ENCODE measurements around the gene ERN1. TPM values are rescaled to one million over a fixed set of nuclear protein-coding genes. Genes with fewer than 3 reads are reported as not detected.
"Not testable (repeated sequence)": the region's sequence is repeated elsewhere in the genome, so short reads cannot be mapped to it uniquely, and the experiment has no call there.

The ERN1 gene
- total RNA-seq (2021) (6.7 and 8.0 TPM in 2 replicates), Bru-seq, nascent RNA (percentile 51 among the genes with signal in this experiment), BruChase-seq, experiment 1, labeled RNA remaining after a 2-hour chase (percentile 50 among the genes with signal in this experiment), BruChase-seq, experiment 2, labeled RNA remaining after a 6-hour chase (percentile 51 among the genes with signal in this experiment)
- long read RNA-seq, partial matches to known transcripts: 0 of 3 reads
- long read RNA-seq, other reads (novel, unspliced or antisense): 1 of 3 reads

DNA sequence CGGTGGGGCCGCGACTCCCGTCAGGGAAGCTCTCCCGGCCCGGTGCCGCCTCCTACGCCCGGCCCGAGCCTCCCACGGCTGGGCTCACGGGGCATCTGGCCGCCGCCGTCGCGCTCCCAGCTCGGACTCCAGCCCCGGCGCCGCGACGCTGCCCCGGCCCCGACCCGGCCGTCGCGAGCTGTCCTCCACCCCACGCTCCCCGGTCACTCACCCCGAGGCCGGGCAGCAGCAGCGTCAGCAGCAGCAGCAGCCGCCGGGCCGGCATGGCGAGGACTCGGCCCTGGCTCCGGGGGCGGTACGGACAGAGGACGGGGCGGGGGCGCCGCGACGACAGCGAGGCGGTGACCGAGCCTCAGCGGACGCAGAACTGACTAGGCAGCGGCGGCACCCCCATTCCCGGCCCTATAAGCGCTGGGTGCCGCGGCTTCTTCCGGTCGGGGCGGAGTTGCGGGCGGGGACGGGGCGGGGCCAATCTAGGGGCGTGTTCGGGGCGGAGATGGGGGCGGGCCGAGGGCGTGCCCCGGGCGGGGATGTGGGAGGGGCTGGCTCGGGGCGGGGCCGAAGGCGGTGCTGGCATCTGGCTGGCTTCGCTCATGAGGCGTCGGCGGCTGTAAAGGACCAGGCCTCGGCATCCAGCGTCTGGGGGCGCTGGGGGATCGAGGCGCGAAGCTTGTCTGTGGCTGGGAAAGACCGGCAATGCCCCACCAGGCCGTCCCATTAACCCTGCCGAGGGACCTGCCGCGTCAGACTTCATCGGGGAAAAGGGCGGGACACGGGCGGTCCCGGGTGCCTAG lies at the start of gene ERN1:
Gene ERN1, minus strand, starts transcription at position 380 of the 794 bp plus-strand sequence. Its CDS starts 115 bp downstream, at position 265.
- ChIA-PET CTCF (interaction anchor here (0.6 kb wide), 1 partner anchor 26 kb away, joined by 8 read pairs; no protein-coding TSS in a partner anchor), POLR2A (ENCODE audit: low non-redundant PET) (interaction anchor here (0.5 kb wide), 1 partner anchor 16 kb away, joined by 4 read pairs; no protein-coding TSS in a partner anchor)
- intact Hi-C loops (cut with micrococcal nuclease; ENCODE audit: unreplicated experiment): loop anchor here (5.0 kb wide), 1 partner anchor 213 kb away; the partner anchor contains the start of gene GH1

DNA sequence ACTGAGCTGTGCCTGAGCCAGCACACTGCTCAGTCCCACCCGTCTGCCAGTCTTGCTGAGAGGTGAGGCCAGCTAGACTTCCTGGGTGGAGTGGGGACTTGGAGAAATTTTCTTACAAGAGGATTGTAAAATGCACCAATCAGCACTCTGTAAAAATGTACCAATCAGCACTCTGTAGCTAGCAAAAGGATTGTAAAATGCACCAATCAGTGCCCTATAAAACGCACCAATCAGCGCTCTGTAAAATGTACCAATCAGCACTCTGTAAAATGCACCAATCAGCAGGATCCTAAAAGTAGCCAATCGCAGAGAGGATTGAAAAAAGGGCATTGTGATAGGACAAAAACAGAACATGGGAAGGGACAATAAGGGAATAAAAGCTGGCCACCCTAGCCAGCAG lies 49.1 kb upstream of the ERN1 start:
- intact Hi-C loops (cut with micrococcal nuclease; ENCODE audit: unreplicated experiment); H3K36me3 ChIP-seq (ENCODE audit: insufficient read depth, low read length, poor library complexity, severe bottlenecking); DNase-seq (ENCODE audit: low spot score); BruUV-seq (replicated peaks); CTCF ChIA-PET; H3K9me3 ChIP-seq (ENCODE audit: low read depth, low read length, poor library complexity, severe bottlenecking); H3K27ac ChIP-seq (ENCODE audit: low read depth, low read length, poor library complexity, severe bottlenecking); H3K4me1 ChIP-seq (ENCODE audit: insufficient read depth, low read length, poor library complexity, severe bottlenecking); H3K4me3 ChIP-seq (ENCODE audit: low read depth, low read length, poor library complexity, severe bottlenecking); H3K27me3 ChIP-seq (replicated peaks; ENCODE audit: insufficient read depth, low read depth, low read length, poor library complexity): not testable (repeated sequence)
- POLR2A ChIA-PET (ENCODE audit: low non-redundant PET): interaction anchor here (0.5 kb wide), 1 partner anchor 34 kb away, joined by 7 read pairs; no protein-coding TSS in a partner anchor

More for the DNA sequence above, at the start of gene ERN1:
- Histone ChIP-seq H3K36me3 (ENCODE audit: insufficient read depth, low read length, poor library complexity, severe bottlenecking) (no peaks in the 10 kb centered on the region), H3K9me3 (ENCODE audit: low read depth, low read length, poor library complexity, severe bottlenecking) (no peaks in the 10 kb centered on the region), H3K4me1 (ENCODE audit: insufficient read depth, low read length, poor library complexity, severe bottlenecking) (peaks cover 14% of the 10 kb centered on the region), H3K4me3 (ENCODE audit: low read depth, low read length, poor library complexity, severe bottlenecking) (peak within 1 kb of the TSS; percentile 91), H3K27ac (ENCODE audit: low read depth, low read length, poor library complexity, severe bottlenecking) (peak within 1 kb of the TSS; percentile 70), H3K27me3 (replicated peaks; ENCODE audit: insufficient read depth, low read depth, low read length, poor library complexity) (no peaks in the 10 kb centered on the region)
- TF ChIP-seq EZH2 (IDR thresholded peaks at IDR 0.05; ENCODE audit: borderline replicate concordance, low read depth, low read length, poor library complexity, severe bottlenecking): no peak
- TF ChIP-seq, protein P1, sequence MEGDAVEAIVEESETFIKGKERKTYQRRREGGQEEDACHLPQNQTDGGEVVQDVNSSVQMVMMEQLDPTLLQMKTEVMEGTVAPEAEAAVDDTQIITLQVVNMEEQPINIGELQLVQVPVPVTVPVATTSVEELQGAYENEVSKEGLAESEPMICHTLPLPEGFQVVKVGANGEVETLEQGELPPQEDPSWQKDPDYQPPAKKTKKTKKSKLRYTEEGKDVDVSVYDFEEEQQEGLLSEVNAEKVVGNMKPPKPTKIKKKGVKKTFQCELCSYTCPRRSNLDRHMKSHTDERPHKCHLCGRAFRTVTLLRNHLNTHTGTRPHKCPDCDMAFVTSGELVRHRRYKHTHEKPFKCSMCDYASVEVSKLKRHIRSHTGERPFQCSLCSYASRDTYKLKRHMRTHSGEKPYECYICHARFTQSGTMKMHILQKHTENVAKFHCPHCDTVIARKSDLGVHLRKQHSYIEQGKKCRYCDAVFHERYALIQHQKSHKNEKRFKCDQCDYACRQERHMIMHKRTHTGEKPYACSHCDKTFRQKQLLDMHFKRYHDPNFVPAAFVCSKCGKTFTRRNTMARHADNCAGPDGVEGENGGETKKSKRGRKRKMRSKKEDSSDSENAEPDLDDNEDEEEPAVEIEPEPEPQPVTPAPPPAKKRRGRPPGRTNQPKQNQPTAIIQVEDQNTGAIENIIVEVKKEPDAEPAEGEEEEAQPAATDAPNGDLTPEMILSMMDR (conservative IDR thresholded peaks at IDR 0.05; ENCODE audit: low read depth, low read length): no peak
- no TSS peak for BruUV-seq (replicated peaks)
- DNase-seq (ENCODE audit: low spot score): peak; percentile 84

DNA sequence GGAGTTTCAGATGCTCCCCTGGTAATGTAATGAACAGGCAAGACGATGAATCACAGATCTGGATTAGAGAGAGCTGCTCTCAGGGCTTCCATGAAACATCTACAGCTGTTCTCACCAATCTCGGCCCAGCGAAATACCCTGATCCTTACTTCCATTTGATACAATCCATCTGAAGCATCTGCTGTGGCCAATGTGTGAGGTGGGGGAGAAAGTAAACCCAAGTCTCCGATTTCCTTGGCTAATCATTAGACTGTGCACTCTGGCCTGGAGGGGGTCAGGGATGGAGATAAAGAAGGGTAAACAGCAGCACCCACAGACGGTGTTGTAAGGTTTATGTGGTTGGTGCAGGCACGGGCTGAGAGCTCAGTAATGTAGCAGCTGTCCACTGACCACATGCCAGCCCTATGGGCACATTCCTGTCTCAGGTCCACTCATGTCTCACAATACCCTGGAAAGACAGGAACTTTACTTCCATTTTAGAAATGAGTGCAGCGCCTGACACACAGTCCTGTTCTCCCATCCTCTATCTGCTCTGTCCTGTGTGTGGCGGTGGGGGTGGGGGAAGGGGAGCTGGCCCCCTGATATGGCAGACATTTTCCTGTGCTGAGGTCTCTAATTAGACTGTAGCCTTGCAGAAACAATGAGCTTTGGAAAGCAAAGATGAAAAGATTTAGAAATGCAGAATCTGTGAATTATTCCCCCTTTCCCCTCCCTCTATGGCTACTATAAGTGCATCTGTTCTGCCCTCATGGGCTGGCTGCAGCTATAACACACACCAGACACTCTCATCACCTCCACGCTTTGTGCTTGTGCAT lies 48.3 kb upstream of the ERN1 start:
- no peaks in the 10 kb centered on the region for H3K4me1 ChIP-seq (ENCODE audit: insufficient read depth, low read length, poor library complexity, severe bottlenecking)
- intact Hi-C loops (cut with micrococcal nuclease; ENCODE audit: unreplicated experiment): no loop called here
- CTCF ChIA-PET: no interaction called here
- DNase-seq (ENCODE audit: low spot score): no peak
- no peak overlapping the region for H3K4me3 ChIP-seq (ENCODE audit: low read depth, low read length, poor library complexity, severe bottlenecking)
- H3K9me3 ChIP-seq (ENCODE audit: low read depth, low read length, poor library complexity, severe bottlenecking): no peaks in the 10 kb centered on the region
- no peak overlapping the region for H3K27ac ChIP-seq (ENCODE audit: low read depth, low read length, poor library complexity, severe bottlenecking)
- no peaks in the 10 kb centered on the region for H3K27me3 ChIP-seq (replicated peaks; ENCODE audit: insufficient read depth, low read depth, low read length, poor library complexity)
- TF ChIP-seq, protein P1 (conservative IDR thresholded peaks at IDR 0.05; ENCODE audit: low read depth, low read length): no peak
- TF ChIP-seq EZH2 (IDR thresholded peaks at IDR 0.05; ENCODE audit: borderline replicate concordance, low read depth, low read length, poor library complexity, severe bottlenecking): no peak
- BruUV-seq (replicated peaks): no TSS peak
- no peaks in the 10 kb centered on the region for H3K36me3 ChIP-seq (ENCODE audit: insufficient read depth, low read length, poor library complexity, severe bottlenecking)
- POLR2A ChIA-PET (ENCODE audit: low non-redundant PET): interaction anchor here (0.5 kb wide), 1 partner anchor 33 kb away, joined by 7 read pairs; no protein-coding TSS in a partner anchor
